Stimulated activated CD4-positive, alpha-beta T cell treated with anti-CD3 and anti-CD28 coated beads, Interleukin-2, amount 100 ng/mL, for 4 hours (primary cell): ENCODE data around the gene ICAM5.
"Not testable (repeated sequence)": the region's sequence is repeated elsewhere in the genome, so short reads cannot be mapped to it uniquely, and the experiment has no call there.

Experiments used
- DNase-seq: peaks from one replicate; pipeline ENCODE4 v3.0.0-alpha.2; 2020; ENCODE audit warnings: low read depth

ICAM5 gene

GRCh38 chr19:10289836-10290356, at the start of gene ICAM5:
Gene ICAM5, plus strand, starts transcription at chr19:10289952. Its CDS starts 92 bp downstream, at chr19:10290044.
- peak; percentile 73 for DNase-seq

GRCh38 chr19:10241826-10242449, 47.8 kb upstream of the ICAM5 start:
- not testable (repeated sequence) for DNase-seq

- no peak for DNase-seq
These were observed 46.1 kb upstream of the ICAM5 start for GRCh38 chr19:10243606-10244005.

- no peak for DNase-seq
These were observed 44.4 kb upstream of the ICAM5 start for GRCh38 chr19:10245189-10245939.

GRCh38 chr19:10246511-10246910, 43.2 kb upstream of the ICAM5 start:
- no peak for DNase-seq

- DNase-seq = peak; percentile 95
These were observed 37.7 kb upstream of the ICAM5 start, which contains the start of gene MRPL4 for GRCh38 chr19:10251792-10252694. Gene MRPL4, plus strand, starts transcription at chr19:10252214. Its CDS starts 40 bp downstream, at chr19:10252254.

GRCh38 chr19:10252707-10253106, 37.0 kb upstream of the ICAM5 start:
- DNase-seq = no peak

- no peak for DNase-seq
These were observed 35.5 kb upstream of the ICAM5 start for GRCh38 chr19:10254244-10254643.

GRCh38 chr19:10255358-10255757, 34.4 kb upstream of the ICAM5 start:
- no peak for DNase-seq

GRCh38 chr19:10256551-10256950, 33.2 kb upstream of the ICAM5 start:
- DNase-seq = no peak

GRCh38 chr19:10256970-10257615, 32.7 kb upstream of the ICAM5 start:
- no peak for DNase-seq

- no peak for DNase-seq
These were observed 31.6 kb upstream of the ICAM5 start for GRCh38 chr19:10258080-10258710.

- peak; percentile 90 for DNase-seq
These were observed 30.4 kb upstream of the ICAM5 start for GRCh38 chr19:10259162-10259905.

- peak; percentile 55 for DNase-seq
These were observed 29.6 kb upstream of the ICAM5 start for GRCh38 chr19:10260141-10260584.

GRCh38 chr19:10262771-10263170, 27.0 kb upstream of the ICAM5 start:
- no peak for DNase-seq

- no peak for DNase-seq
These were observed 23.0 kb upstream of the ICAM5 start for GRCh38 chr19:10266706-10267105.

- no peak for DNase-seq
These were observed 21.7 kb upstream of the ICAM5 start for GRCh38 chr19:10268071-10268470.

- DNase-seq = peak; percentile 78
These were observed 20.2 kb upstream of the ICAM5 start for GRCh38 chr19:10269333-10270179.

- no peak for DNase-seq
These were observed 19.6 kb upstream of the ICAM5 start for GRCh38 chr19:10270180-10270615.
